Erythroblast (primary cell): ENCODE results near the gene NLRP7.

ENCODE experiments used
- GATA1 ChIP-seq: IDR thresholded peaks from 2 replicates; pipeline ENCODE4 v1.6.1; 2011; ENCODE audit warnings: low read depth, mild to moderate bottlenecking, control low read depth, low read length, moderate library complexity
- POLR2A ChIP-seq: IDR thresholded peaks from 2 replicates; pipeline ENCODE4 v1.6.1; 2011; ENCODE audit warnings: mild to moderate bottlenecking, low read length

GRCh38 chr19:54923276-54923675 is 24.1 kb downstream of the NLRP7 start:
- TF ChIP-seq POLR2A (no peak), GATA1 (no peak)
